ENCODE data around the gene PTPRK. TPM values are rescaled to one million over a fixed set of nuclear protein-coding genes. Genes with fewer than 3 reads are reported as not detected.
"Not testable (repeated sequence)": the region's sequence is repeated elsewhere in the genome, so short reads cannot be mapped to it uniquely, and the experiment has no call there.

The PTPRK gene
- total RNA-seq, 5 donors from 2014 or later (not counting 1 experiment from before 2014, with no cell fraction given): 2.1 to 11.1 (median 7.3) TPM

- no peaks in the 10 kb centered on the region for H3K36me3 ChIP-seq (ENCODE audit: control insufficient read depth in 2 of 2, extremely low read depth in 1 of 2, insufficient read depth in 1 of 2, low read length in 1 of 2)
- H3K27me3 Mint-ChIP-seq: peaks cover 0 to 2% of the 10 kb centered on the region in 2 donors
- no peak overlapping the region for H3K4me3 ChIP-seq (ENCODE audit: control insufficient read depth in 1 of 2, extremely low read depth in 1 of 2, low read length in 1 of 2)
- no CpG with 5 or more reads among the region's 3 CpGs for WGBS (ENCODE audit: insufficient coverage)
- no peak overlapping the region for H3K27ac ChIP-seq (ENCODE audit: low read length)
- no peak overlapping the region for H3K4me3 Mint-ChIP-seq
- no peaks in the 10 kb centered on the region for H3K4me1 ChIP-seq (ENCODE audit: control insufficient read depth in 1 of 2, extremely low read depth in 1 of 2, insufficient read depth in 2 of 2, low read length in 2 of 2)
- no peak for DNase-seq
- ChIA-PET CTCF (no interaction called here), POLR2A (no interaction called here)
- no peak overlapping the region for H3K27ac Mint-ChIP-seq
- no peaks in the 10 kb centered on the region for H3K4me1 Mint-ChIP-seq
- H3K9me3 Mint-ChIP-seq: no peaks in the 10 kb centered on the region
- H3K9me3 ChIP-seq: no peaks in the 10 kb centered on the region
- no peaks in the 10 kb centered on the region for H3K36me3 Mint-ChIP-seq
- ATAC-seq (replicated peaks in 1 of 4): no peak
- H3K27me3 ChIP-seq (replicated peaks in 1 of 2; ENCODE audit: control insufficient read depth in 2 of 2, extremely low read depth in 1 of 2, insufficient read depth in 2 of 2, low read length in 1 of 2): no peaks in the 10 kb centered on the region
Observed at GRCh38 chr6:128443553-128443952, 76.8 kb downstream of the PTPRK start.

DNA sequence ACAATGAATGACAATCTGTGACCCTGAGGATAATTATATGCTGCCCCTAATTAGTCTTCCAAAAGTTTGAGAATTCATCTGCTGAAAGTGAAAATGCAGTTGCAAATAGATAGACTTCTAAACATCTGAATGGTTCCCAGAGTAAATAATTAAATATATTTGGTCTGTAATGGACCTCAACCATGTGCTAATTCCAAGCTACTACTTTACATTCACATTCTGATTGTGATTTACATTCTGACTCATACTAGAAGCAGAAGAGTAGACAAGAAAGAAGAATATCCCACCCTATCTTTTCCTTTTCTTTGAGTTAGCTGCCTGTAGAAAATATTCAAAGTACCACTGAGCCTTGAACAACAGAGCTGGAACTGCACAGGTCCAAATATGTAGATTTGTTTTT is 80.8 kb downstream of the PTPRK start:
- POLR2A ChIA-PET: no interaction called here
- no peak for DNase-seq
- H3K9me3 Mint-ChIP-seq: no peaks in the 10 kb centered on the region

DNA sequence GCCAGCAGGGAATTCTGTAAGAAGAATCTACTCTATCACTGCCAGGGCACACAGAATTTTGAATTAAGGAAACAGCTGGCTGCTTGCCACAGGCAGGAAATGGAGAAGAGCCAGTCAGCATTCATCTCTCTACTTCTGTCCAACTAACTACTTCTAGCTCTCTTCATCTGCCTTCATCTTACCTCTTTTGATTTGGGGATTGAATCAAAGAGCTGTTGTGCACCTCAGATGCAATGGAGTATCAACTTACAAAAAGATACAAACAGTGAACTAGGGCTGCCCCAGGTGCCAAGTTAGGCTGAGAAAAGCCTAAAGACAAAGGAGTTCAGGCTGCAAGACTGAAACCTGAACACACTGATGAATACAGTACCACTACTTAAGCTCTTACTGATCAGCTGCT is 82.0 kb downstream of the PTPRK start:
- H3K27me3 Mint-ChIP-seq: peaks cover 0 to 3% of the 10 kb centered on the region in 2 donors

More for the DNA sequence above, 80.8 kb downstream of the PTPRK start:
- H3K4me1 ChIP-seq (ENCODE audit: control insufficient read depth in 1 of 2, extremely low read depth in 1 of 2, insufficient read depth in 2 of 2, low read length in 2 of 2): peaks cover 0 to 2% of the 10 kb centered on the region in 2 experiments
- H3K27ac ChIP-seq (ENCODE audit: low read length): no peak overlapping the region
- H3K9me3 ChIP-seq: no peaks in the 10 kb centered on the region
- no peak for ATAC-seq (replicated peaks in 1 of 4)
- Mint-ChIP-seq H3K27me3 (peaks cover 0 to 5% of the 10 kb centered on the region in 2 donors), H3K36me3 (no peaks in the 10 kb centered on the region), H3K4me3 (no peak overlapping the region), H3K27ac (no peak overlapping the region), H3K4me1 (peaks cover 0 to 4% (median 0%) of the 10 kb centered on the region in 3 donors)
- CTCF ChIA-PET: no interaction called here
- no peak overlapping the region for H3K4me3 ChIP-seq (ENCODE audit: control insufficient read depth in 1 of 2, extremely low read depth in 1 of 2, low read length in 1 of 2)
- H3K36me3 ChIP-seq (ENCODE audit: control insufficient read depth in 2 of 2, extremely low read depth in 1 of 2, insufficient read depth in 1 of 2, low read length in 1 of 2): no peaks in the 10 kb centered on the region
- H3K27me3 ChIP-seq (replicated peaks in 1 of 2; ENCODE audit: control insufficient read depth in 2 of 2, extremely low read depth in 1 of 2, insufficient read depth in 2 of 2, low read length in 1 of 2): no peaks in the 10 kb centered on the region

DNA sequence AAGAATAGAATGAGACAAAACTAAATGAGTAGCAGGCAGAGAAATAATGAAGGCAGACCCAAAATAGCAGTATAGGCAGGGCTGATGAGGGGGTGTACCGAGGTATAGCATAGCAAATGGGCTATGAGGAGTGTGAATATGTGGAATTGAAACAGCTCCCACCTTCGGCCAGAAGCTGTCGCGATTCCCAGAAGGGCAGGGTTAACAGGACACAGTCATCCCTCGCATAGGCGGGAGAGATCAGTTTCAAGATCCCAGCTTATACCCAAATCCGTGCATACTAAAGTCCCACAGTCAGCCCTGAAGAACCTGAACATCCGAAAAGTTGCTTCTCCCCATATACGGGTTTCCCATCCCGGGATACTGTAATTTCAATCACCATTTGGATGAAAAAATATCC is 82.7 kb downstream of the PTPRK start:
- Mint-ChIP-seq H3K4me3 (no peak overlapping the region), H3K9me3 (peaks cover 0 to 5% (median 0%) of the 10 kb centered on the region in 3 donors), H3K27me3 (peaks cover 0 to 3% of the 10 kb centered on the region in 2 donors), H3K36me3 (no peaks in the 10 kb centered on the region), H3K4me1 (peaks cover 0 to 4% (median 0%) of the 10 kb centered on the region in 3 donors), H3K27ac (no peak overlapping the region)
- no peaks in the 10 kb centered on the region for H3K36me3 ChIP-seq (ENCODE audit: control insufficient read depth in 2 of 2, extremely low read depth in 1 of 2, insufficient read depth in 1 of 2, low read length in 1 of 2)
- H3K27me3 ChIP-seq (replicated peaks in 1 of 2; ENCODE audit: control insufficient read depth in 2 of 2, extremely low read depth in 1 of 2, insufficient read depth in 2 of 2, low read length in 1 of 2): no peaks in the 10 kb centered on the region
- no peak overlapping the region for H3K27ac ChIP-seq (ENCODE audit: low read length)
- ChIA-PET POLR2A (no interaction called here), CTCF (no interaction called here)
- ATAC-seq (replicated peaks in 1 of 4) (no peak), DNase-seq (no peak)
- WGBS (ENCODE audit: insufficient coverage): 89% methylated on average over 6 of the region's 10 CpGs
- H3K4me1 ChIP-seq (ENCODE audit: control insufficient read depth in 1 of 2, extremely low read depth in 1 of 2, insufficient read depth in 2 of 2, low read length in 2 of 2): peaks cover 0 to 2% of the 10 kb centered on the region in 2 experiments
- no peaks in the 10 kb centered on the region for H3K9me3 ChIP-seq
- H3K4me3 ChIP-seq (ENCODE audit: control insufficient read depth in 1 of 2, extremely low read depth in 1 of 2, low read length in 1 of 2): no peak overlapping the region

More for the DNA sequence above, 82.0 kb downstream of the PTPRK start:
- Histone ChIP-seq H3K4me1 (ENCODE audit: control insufficient read depth in 1 of 2, extremely low read depth in 1 of 2, insufficient read depth in 2 of 2, low read length in 2 of 2) (peaks cover 0 to 2% of the 10 kb centered on the region in 2 experiments), H3K9me3 (no peaks in the 10 kb centered on the region), H3K27ac (ENCODE audit: low read length) (no peak overlapping the region), H3K4me3 (ENCODE audit: control insufficient read depth in 1 of 2, extremely low read depth in 1 of 2, low read length in 1 of 2) (no peak overlapping the region), H3K36me3 (ENCODE audit: control insufficient read depth in 2 of 2, extremely low read depth in 1 of 2, insufficient read depth in 1 of 2, low read length in 1 of 2) (no peaks in the 10 kb centered on the region), H3K27me3 (replicated peaks in 1 of 2; ENCODE audit: control insufficient read depth in 2 of 2, extremely low read depth in 1 of 2, insufficient read depth in 2 of 2, low read length in 1 of 2) (no peaks in the 10 kb centered on the region)
- DNase-seq: no peak
- H3K4me3 Mint-ChIP-seq: no peak overlapping the region
- H3K27ac Mint-ChIP-seq: no peak overlapping the region
- ChIA-PET POLR2A (interaction anchor here in 1 of 2 donors (0.7 kb wide), 1 partner anchor 953 kb away, joined by 5 read pairs; no protein-coding TSS in a partner anchor), CTCF (no interaction called here)
- ATAC-seq (replicated peaks in 1 of 4): no peak
- H3K4me1 Mint-ChIP-seq: peaks cover 0 to 4% (median 0%) of the 10 kb centered on the region in 3 donors
- H3K36me3 Mint-ChIP-seq: no peaks in the 10 kb centered on the region
- H3K9me3 Mint-ChIP-seq: peaks cover 0 to 5% (median 0%) of the 10 kb centered on the region in 3 donors

DNA sequence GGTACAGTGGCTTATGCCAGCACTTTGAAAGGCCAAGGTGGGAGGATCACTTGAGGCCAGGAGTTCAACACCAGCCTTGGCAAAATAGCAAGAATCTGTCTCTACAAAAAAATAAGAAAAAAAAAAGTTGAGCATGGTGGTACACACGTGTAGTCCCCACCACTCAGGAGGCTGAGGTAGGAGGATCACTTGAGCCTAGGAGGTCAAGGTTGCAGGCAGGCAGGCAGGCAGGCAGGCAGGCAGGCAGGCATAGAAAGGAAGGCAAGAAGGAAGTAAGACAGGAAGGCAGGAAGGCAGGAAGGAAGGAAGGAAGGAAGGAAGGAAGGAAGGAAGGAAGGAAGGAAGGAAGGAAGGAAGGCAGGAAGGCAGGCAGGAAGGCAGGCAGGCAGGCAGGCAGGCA is 85.6 kb downstream of the PTPRK start:
- H3K4me1 Mint-ChIP-seq; H3K27me3 Mint-ChIP-seq; H3K27ac Mint-ChIP-seq; H3K4me1 ChIP-seq (ENCODE audit: control insufficient read depth in 1 of 2, extremely low read depth in 1 of 2, insufficient read depth in 2 of 2, low read length in 2 of 2); H3K4me3 ChIP-seq (ENCODE audit: control insufficient read depth in 1 of 2, extremely low read depth in 1 of 2, low read length in 1 of 2); H3K36me3 Mint-ChIP-seq; H3K9me3 ChIP-seq; H3K9me3 Mint-ChIP-seq; H3K27ac ChIP-seq (ENCODE audit: low read length); CTCF ChIA-PET; POLR2A ChIA-PET; H3K4me3 Mint-ChIP-seq; H3K36me3 ChIP-seq (ENCODE audit: control insufficient read depth in 2 of 2, extremely low read depth in 1 of 2, insufficient read depth in 1 of 2, low read length in 1 of 2); ATAC-seq (replicated peaks in 1 of 4); DNase-seq; H3K27me3 ChIP-seq (replicated peaks in 1 of 2; ENCODE audit: control insufficient read depth in 2 of 2, extremely low read depth in 1 of 2, insufficient read depth in 2 of 2, low read length in 1 of 2): not testable (repeated sequence)
- 88% methylated on average over 1 of the region's 1 CpG for WGBS (ENCODE audit: insufficient coverage)

DNA sequence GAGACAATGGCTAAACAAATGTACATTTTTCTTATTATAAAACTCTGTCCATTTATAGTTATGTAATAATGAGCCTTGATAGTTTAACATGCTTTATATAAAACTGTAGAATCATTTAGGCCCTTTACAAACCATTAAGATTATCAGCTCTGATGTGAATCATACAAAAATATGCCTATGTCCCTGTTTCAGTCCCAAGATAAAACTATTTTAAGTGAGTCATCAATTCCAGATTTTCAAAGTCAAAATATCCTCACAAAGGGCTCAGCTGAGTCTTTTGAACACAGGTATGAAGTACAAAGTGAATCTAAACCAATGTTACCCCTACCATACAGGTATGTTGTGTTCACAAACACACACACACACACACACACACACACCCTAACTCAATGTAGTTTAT is 88.0 kb downstream of the PTPRK start:
- peaks cover 0 to 5% (median 0%) of the 10 kb centered on the region in 3 donors for H3K9me3 Mint-ChIP-seq

GRCh38 chr6:128427139-128427538 is 93.3 kb downstream of the PTPRK start:
- Histone ChIP-seq H3K4me1 (ENCODE audit: control insufficient read depth in 1 of 2, extremely low read depth in 1 of 2, insufficient read depth in 2 of 2, low read length in 2 of 2) (no peaks in the 10 kb centered on the region), H3K4me3 (ENCODE audit: control insufficient read depth in 1 of 2, extremely low read depth in 1 of 2, low read length in 1 of 2) (no peak overlapping the region), H3K36me3 (ENCODE audit: control insufficient read depth in 2 of 2, extremely low read depth in 1 of 2, insufficient read depth in 1 of 2, low read length in 1 of 2) (no peaks in the 10 kb centered on the region), H3K9me3 (no peaks in the 10 kb centered on the region), H3K27me3 (replicated peaks in 1 of 2; ENCODE audit: control insufficient read depth in 2 of 2, extremely low read depth in 1 of 2, insufficient read depth in 2 of 2, low read length in 1 of 2) (no peaks in the 10 kb centered on the region), H3K27ac (ENCODE audit: low read length) (no peak overlapping the region)
- ATAC-seq (replicated peaks in 1 of 4) (no peak), DNase-seq (no peak)
- ChIA-PET CTCF (no interaction called here), POLR2A (no interaction called here)
- Mint-ChIP-seq H3K4me3 (no peak overlapping the region), H3K27me3 (no peaks in the 10 kb centered on the region), H3K27ac (no peak overlapping the region), H3K4me1 (no peaks in the 10 kb centered on the region), H3K36me3 (no peaks in the 10 kb centered on the region), H3K9me3 (no peaks in the 10 kb centered on the region)
- no CpG with 5 or more reads among the region's 1 CpG for WGBS (ENCODE audit: insufficient coverage)

More for the DNA sequence above, 88.0 kb downstream of the PTPRK start:
- H3K27ac ChIP-seq (ENCODE audit: low read length): no peak overlapping the region
- Mint-ChIP-seq H3K27me3 (peaks cover 0 to 3% of the 10 kb centered on the region in 2 donors), H3K36me3 (no peaks in the 10 kb centered on the region), H3K4me3 (no peak overlapping the region), H3K27ac (no peak overlapping the region), H3K4me1 (no peaks in the 10 kb centered on the region)
- POLR2A ChIA-PET: no interaction called here
- no peaks in the 10 kb centered on the region for H3K9me3 ChIP-seq
- ATAC-seq (replicated peaks in 1 of 4) (no peak), DNase-seq (no peak)
- no peaks in the 10 kb centered on the region for H3K4me1 ChIP-seq (ENCODE audit: control insufficient read depth in 1 of 2, extremely low read depth in 1 of 2, insufficient read depth in 2 of 2, low read length in 2 of 2)
- no peaks in the 10 kb centered on the region for H3K27me3 ChIP-seq (replicated peaks in 1 of 2; ENCODE audit: control insufficient read depth in 2 of 2, extremely low read depth in 1 of 2, insufficient read depth in 2 of 2, low read length in 1 of 2)
- H3K4me3 ChIP-seq (ENCODE audit: control insufficient read depth in 1 of 2, extremely low read depth in 1 of 2, low read length in 1 of 2): no peak overlapping the region
- CTCF ChIA-PET: no interaction called here
- no peaks in the 10 kb centered on the region for H3K36me3 ChIP-seq (ENCODE audit: control insufficient read depth in 2 of 2, extremely low read depth in 1 of 2, insufficient read depth in 1 of 2, low read length in 1 of 2)
